NT2/D1 (cell line): Measurements from ENCODE around the gene BRMS1.
"Not testable (repeated sequence)": the region's sequence is repeated elsewhere in the genome, so short reads cannot be mapped to it uniquely, and the experiment has no call there.

Source experiments
- SUZ12 ChIP-seq: IDR thresholded peaks from 2 replicates; pipeline ENCODE4 v1.6.1; 2011; ENCODE audit not compliant: insufficient read length, insufficient read depth; ENCODE audit errors: extremely low read depth
- YY1 ChIP-seq: IDR thresholded peaks from 2 replicates; pipeline ENCODE4 v1.6.1; 2011; ENCODE audit not compliant: insufficient read length, insufficient read depth
- ZNF274 ChIP-seq: IDR thresholded peaks from 2 replicates; pipeline ENCODE4 v1.6.1; 2011; ENCODE audit warnings: mild to moderate bottlenecking, low read depth, low read length

DNA sequence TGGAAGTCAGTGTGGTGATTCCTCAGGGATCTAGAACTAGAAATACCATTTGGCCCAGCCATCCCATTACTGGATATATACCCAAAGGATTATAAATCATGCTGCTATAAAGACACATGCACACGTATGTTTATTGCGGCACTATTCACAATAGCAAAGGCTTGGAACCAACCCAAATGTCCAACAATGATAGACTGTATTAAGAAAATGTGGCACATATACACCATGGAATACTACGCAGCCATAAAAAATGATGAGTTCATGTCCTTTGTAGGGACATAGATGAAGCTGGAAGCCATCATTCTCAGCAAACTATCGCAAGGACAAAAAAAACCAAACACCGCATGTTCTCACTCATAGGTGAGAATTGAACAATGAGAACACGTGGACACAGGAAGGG lies 24.2 kb downstream of the BRMS1 start:
- not testable (repeated sequence) for TF ChIP-seq SUZ12, YY1, ZNF274
